Endothelial cell of umbilical vein (primary cell): ENCODE measurements around the gene MMP11. TPM values are rescaled to one million over a fixed set of nuclear protein-coding genes. Genes with fewer than 3 reads are reported as not detected.

ENCODE experiments used
- BruUV-seq: library from RNA; stranded (reverse); fragments of 400-500 nt; replicated peaks from 2 replicates; lab custom pipeline; 2021; lab: Mats Ljungman, UMichigan
- CTCF ChIA-PET: fragments of 300-600, 350-600 bp; sonication (Branson Sonifier 250); formaldehyde crosslinking; loops from one replicate; lab custom pipeline; 2021; ENCODE audit warnings: antibody characterized with exemption, inconsistent platforms; lab: Charles Lee
- POLR2A ChIA-PET: fragments of 300-600, 350-600 bp; sonication (Branson Sonifier 250); formaldehyde crosslinking; loops from one replicate; lab custom pipeline; 2021; ENCODE audit warnings: antibody characterized with exemption, inconsistent platforms; lab: Charles Lee
- DNase-seq: peaks from one replicate; pipeline ENCODE4 v3.0.0-alpha.2; 2011; ENCODE audit warnings: low read depth, low spot score
- FAIRE-seq: peaks from 2 replicates; lab custom pipeline; 2011; peaks lifted over from hg19 to GRCh38; lab: Jason Lieb, UNC
- H2AFZ ChIP-seq: 2 replicates; pipeline ENCODE4 v1.6.0; 2012; ENCODE audit warnings: low read depth, low read length, control low read depth, inconsistent platforms
- H3K27ac ChIP-seq: 2 replicates; pipeline ENCODE4 v1.5.1; 2011; ENCODE audit warnings: low read depth, mild to moderate bottlenecking, control low read depth, low read length, moderate library complexity; ENCODE audit not compliant: insufficient read depth
- H3K27me3 ChIP-seq, 2 experiments: 2 replicates each; pipeline versions ENCODE4 v1.6.0 to v1.6.1; 2011; ENCODE audit warnings: low read length in 2 of 2, mixed read lengths in 1 of 2; ENCODE audit not compliant: control insufficient read depth in 2 of 2, insufficient read depth in 2 of 2
- H3K36me3 ChIP-seq, 2 experiments: 2 replicates in 1 of 2; 3 replicates in 1 of 2; pipeline ENCODE4 v1.5.1; 2011; ENCODE audit warnings: low read length in 2 of 2, mild to moderate bottlenecking in 1 of 2, moderate library complexity in 1 of 2; ENCODE audit not compliant: control insufficient read depth in 2 of 2, insufficient read depth in 2 of 2; ENCODE audit errors: extremely low read depth in 1 of 2
- H3K4me1 ChIP-seq: 3 replicates; pipeline ENCODE4 v1.5.1; 2011; ENCODE audit warnings: mild to moderate bottlenecking, low read length; ENCODE audit not compliant: control insufficient read depth, insufficient read depth; ENCODE audit errors: extremely low read depth
- H3K4me2 ChIP-seq: 2 replicates; pipeline ENCODE4 v1.6.1; 2011; ENCODE audit warnings: low read length, control low read depth, mixed read lengths; ENCODE audit not compliant: insufficient read depth
- H3K4me3 ChIP-seq, 3 experiments: fragments of 200-600 bp in 1 of 3; sonication (generic), shearing (Covaris generic) in 1 of 3; replicated peaks in 1 of 3; 2 replicates each; pipeline ENCODE4 v1.5.1; 2011 to 2016; ENCODE audit warnings: control low read depth in 3 of 3, low read length in 3 of 3, mild to moderate bottlenecking in 2 of 3, inconsistent platforms in 1 of 3, low read depth in 1 of 3, moderate library complexity in 1 of 3; ENCODE audit not compliant: insufficient read depth in 1 of 3
- H3K79me2 ChIP-seq: 2 replicates; pipeline ENCODE4 v1.6.0; 2012; ENCODE audit warnings: low read length, inconsistent platforms; ENCODE audit not compliant: control insufficient read depth, insufficient read depth
- H3K9ac ChIP-seq: replicated peaks from 2 replicates; pipeline ENCODE3; 2011; ENCODE audit warnings: low read length, control low read depth; ENCODE audit not compliant: insufficient read depth; ENCODE audit errors: extremely low read depth
- H3K9me1 ChIP-seq: replicated peaks from 3 replicates; pipeline ENCODE4 v1.6.0; 2011; ENCODE audit warnings: mild to moderate bottlenecking, low read length; ENCODE audit not compliant: control insufficient read depth, insufficient read depth; ENCODE audit errors: extremely low read depth
- H3K9me3 ChIP-seq: replicated peaks from 2 replicates; pipeline ENCODE4 v1.5.1; 2012; ENCODE audit warnings: low read length, inconsistent platforms; ENCODE audit not compliant: control insufficient read depth, insufficient read depth
- H4K20me1 ChIP-seq: replicated peaks from 2 replicates; pipeline ENCODE3; 2011; ENCODE audit warnings: mild to moderate bottlenecking, low read length; ENCODE audit not compliant: control insufficient read depth, insufficient read depth; ENCODE audit errors: extremely low read depth
- EZH2 ChIP-seq: IDR thresholded peaks from 2 replicates; pipeline ENCODE4 v1.6.1; 2012; ENCODE audit warnings: borderline replicate concordance, low read depth, mild to moderate bottlenecking, moderate library complexity, low read length, inconsistent platforms; ENCODE audit not compliant: severe bottlenecking
- FOS ChIP-seq: IDR thresholded peaks from 2 replicates; pipeline ENCODE4 v1.6.1; 2011; ENCODE audit warnings: mild to moderate bottlenecking, low read length, moderate library complexity, borderline replicate concordance; ENCODE audit not compliant: insufficient read depth
- GATA2 ChIP-seq: IDR thresholded peaks from 2 replicates; pipeline ENCODE4 v1.7.0; 2011; ENCODE audit warnings: low read depth, mild to moderate bottlenecking, moderate library complexity, mixed read lengths, low read length; ENCODE audit not compliant: insufficient read length, insufficient read depth
- JUN ChIP-seq: IDR thresholded peaks from 2 replicates; pipeline ENCODE4 v1.6.1; 2011; ENCODE audit warnings: borderline replicate concordance, low read depth; ENCODE audit not compliant: insufficient read length, insufficient read depth
- MAX ChIP-seq: IDR thresholded peaks from 2 replicates; pipeline ENCODE4 v1.6.1; 2011; ENCODE audit not compliant: insufficient read depth, insufficient read length
- MYC ChIP-seq: IDR thresholded peaks from one replicate; pipeline ENCODE4 v1.6.1; 2011; ENCODE audit warnings: mild to moderate bottlenecking, low read depth, low read length
- POLR2A ChIP-seq: IDR thresholded peaks from 2 replicates; pipeline ENCODE4 v1.6.1; 2012; ENCODE audit warnings: low read depth, mild to moderate bottlenecking, control low read depth, low read length
- POLR2AphosphoS5 ChIP-seq: IDR thresholded peaks from 2 replicates; pipeline ENCODE4 v1.6.1; 2012; ENCODE audit warnings: low read depth, mild to moderate bottlenecking, control low read depth, low read length, moderate library complexity; ENCODE audit not compliant: insufficient read depth
- dilution Hi-C: fragments of 300-500 bp; cut with MboI; formaldehyde crosslinking; loops from one replicate; pipeline ENCODE4 v1.15.0; 2019; ENCODE audit warnings: low sequenced_read_pairs; ENCODE audit not compliant: extremely low pct_ligation_motif_present
- intact Hi-C: fragments of 100-400 bp; cut with micrococcal nuclease; formaldehyde crosslinking; loops from one replicate; pipeline ENCODE4 v1.10.0; 2022
- polyA plus RNA-seq, 4 experiments: library from polyadenylated mRNA; depleted of rRNA in 3 of 4; stranded (reverse) in 3 of 4; unstranded in 1 of 4; fragments of >200 nt; gene quantifications; 2 replicates each; pipeline versions ENCODE4 v1.2.1 to v1.2.3, GENCODE V29; 2011 to 2012; ENCODE audit warnings: missing spikeins in 1 of 4
- total RNA-seq: library from RNA; stranded (reverse); gene quantifications from 2 replicates; pipeline ENCODE4 v1.2.3, GENCODE V29; 2021
- TF ChIP-seq, protein P1 (sequence below), 2 donors: IDR thresholded peaks; 1 replicate in 1 of 2; 2 replicates in 1 of 2; pipeline ENCODE4 v1.5.1; 2011; ENCODE audit warnings: low read length in 2 of 2, mild to moderate bottlenecking in 2 of 2, moderate library complexity in 2 of 2, control low read depth in 1 of 2, inconsistent platforms in 1 of 2, low read depth in 1 of 2; ENCODE audit not compliant: insufficient read depth in 1 of 2; ENCODE audit errors: extremely low read depth in 1 of 2

The MMP11 gene
- total and polyA plus RNA-seq, 2 donors (not counting 3 experiments of a cell fraction or from before 2014, with no cell fraction given): 10.3 to 16.9 TPM

DNA sequence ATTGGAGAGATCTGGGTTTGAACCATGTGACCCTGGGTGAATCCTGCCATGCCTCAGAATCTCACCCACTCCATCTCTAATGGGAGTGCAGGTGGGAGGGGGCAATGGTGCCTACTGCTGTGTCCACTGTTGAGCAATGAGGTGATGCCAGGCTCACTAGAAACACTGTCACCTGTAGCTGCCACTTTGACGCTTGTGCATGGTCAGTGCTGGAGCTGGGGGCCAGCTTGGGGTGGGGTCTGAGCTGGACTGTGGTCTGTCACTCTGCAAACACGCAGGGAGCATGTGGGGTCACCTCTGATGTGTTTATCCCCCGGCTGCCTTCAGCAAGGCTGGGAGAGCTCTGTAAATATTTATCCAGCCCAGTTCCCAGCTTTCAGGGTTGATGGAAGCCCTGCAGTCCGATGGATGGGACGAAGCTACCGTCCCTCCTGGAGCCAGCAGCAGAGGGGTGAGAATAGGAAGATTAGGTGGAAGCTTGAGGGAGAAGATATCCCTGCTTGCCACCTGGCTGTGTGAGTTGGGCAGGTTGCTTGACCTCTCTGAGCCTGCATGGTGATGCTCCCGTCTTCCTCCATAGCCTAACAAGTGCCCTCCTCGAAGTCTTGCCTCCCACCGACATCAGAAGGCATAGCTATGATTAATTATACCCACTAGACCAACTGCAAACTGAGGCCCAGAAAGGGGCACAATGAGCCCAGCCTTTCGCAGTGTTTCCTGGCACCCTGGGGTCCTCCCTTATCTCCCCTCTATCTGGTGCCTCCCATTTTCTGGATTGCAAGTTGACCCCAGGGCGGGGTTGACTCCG, 1.7 kb downstream of the MMP11 start:
- no peak overlapping the region for H3K4me3 ChIP-seq
- FAIRE-seq (no peak), DNase-seq (no peak)
- H4K20me1 ChIP-seq: no peaks in the 10 kb centered on the region
- no peaks in the 10 kb centered on the region for H3K36me3 ChIP-seq
- no peak overlapping the region for H3K9ac ChIP-seq
- H3K79me2 ChIP-seq: no peaks in the 10 kb centered on the region
- no peak overlapping the region for H2AFZ ChIP-seq
- no peaks in the 10 kb centered on the region for H3K27me3 ChIP-seq
- H3K27ac ChIP-seq: no peak overlapping the region
- no peak overlapping the region for H3K4me2 ChIP-seq
- intact Hi-C loops: no loop called here
- dilution Hi-C loops: no loop called here
- ChIA-PET CTCF (interaction anchor here (1.0 to 3.3 kb wide), 3 partner anchors 9 to 75 kb away, joined by 3 to 27 read pairs (median 3); no protein-coding TSS in a partner anchor), POLR2A (no interaction called here)
- TF ChIP-seq FOS: no peak
- TF ChIP-seq, protein P1, sequence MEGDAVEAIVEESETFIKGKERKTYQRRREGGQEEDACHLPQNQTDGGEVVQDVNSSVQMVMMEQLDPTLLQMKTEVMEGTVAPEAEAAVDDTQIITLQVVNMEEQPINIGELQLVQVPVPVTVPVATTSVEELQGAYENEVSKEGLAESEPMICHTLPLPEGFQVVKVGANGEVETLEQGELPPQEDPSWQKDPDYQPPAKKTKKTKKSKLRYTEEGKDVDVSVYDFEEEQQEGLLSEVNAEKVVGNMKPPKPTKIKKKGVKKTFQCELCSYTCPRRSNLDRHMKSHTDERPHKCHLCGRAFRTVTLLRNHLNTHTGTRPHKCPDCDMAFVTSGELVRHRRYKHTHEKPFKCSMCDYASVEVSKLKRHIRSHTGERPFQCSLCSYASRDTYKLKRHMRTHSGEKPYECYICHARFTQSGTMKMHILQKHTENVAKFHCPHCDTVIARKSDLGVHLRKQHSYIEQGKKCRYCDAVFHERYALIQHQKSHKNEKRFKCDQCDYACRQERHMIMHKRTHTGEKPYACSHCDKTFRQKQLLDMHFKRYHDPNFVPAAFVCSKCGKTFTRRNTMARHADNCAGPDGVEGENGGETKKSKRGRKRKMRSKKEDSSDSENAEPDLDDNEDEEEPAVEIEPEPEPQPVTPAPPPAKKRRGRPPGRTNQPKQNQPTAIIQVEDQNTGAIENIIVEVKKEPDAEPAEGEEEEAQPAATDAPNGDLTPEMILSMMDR (IDR thresholded peaks at IDR 0.05; ENCODE audit: extremely low read depth in 1 of 2, insufficient read depth in 1 of 2, low read depth in 1 of 2, low read length in 2 of 2): no peak
- no peak for TF ChIP-seq GATA2
- TF ChIP-seq POLR2AphosphoS5: no peak
- TF ChIP-seq EZH2: no peak
- no peak for TF ChIP-seq MAX
- no peak for TF ChIP-seq JUN
- no peak for TF ChIP-seq MYC
- no peak for TF ChIP-seq POLR2A
- H3K9me1 ChIP-seq: no peaks in the 10 kb centered on the region
- H3K4me1 ChIP-seq: peaks cover 9% of the 10 kb centered on the region
- BruUV-seq: no TSS peak
- H3K9me3 ChIP-seq: no peaks in the 10 kb centered on the region
